Fibroblast of pulmonary artery (primary cell): Measurements from ENCODE around the gene GLG1.
"Not testable (repeated sequence)": the region's sequence is repeated elsewhere in the genome, so short reads cannot be mapped to it uniquely, and the experiment has no call there.

ENCODE experiments used
- DNase-seq: peaks from one replicate; pipeline ENCODE4 v3.0.0-alpha.2; 2010; ENCODE audit warnings: low read depth
- H3K4me3 ChIP-seq: replicated peaks from 2 replicates; pipeline ENCODE4 v1.5.1; 2011; ENCODE audit warnings: low read depth, mild to moderate bottlenecking, control low read depth, low read length, moderate library complexity

Gene GLG1

GRCh38 chr16:74419811-74420210 lies 187.1 kb downstream of the GLG1 start:
- H3K4me3 ChIP-seq, DNase-seq: not testable (repeated sequence)

- H3K4me3 ChIP-seq, DNase-seq: not testable (repeated sequence)
Measured at GRCh38 chr16:74417897-74418296, 189.0 kb downstream of the GLG1 start.

GRCh38 chr16:74413920-74414319 lies 193.0 kb downstream of the GLG1 start:
- not testable (repeated sequence) for H3K4me3 ChIP-seq, DNase-seq

GRCh38 chr16:74413485-74413884 lies 193.4 kb downstream of the GLG1 start:
- not testable (repeated sequence) for H3K4me3 ChIP-seq, DNase-seq

- DNase-seq, H3K4me3 ChIP-seq: not testable (repeated sequence)
Measured at GRCh38 chr16:74412775-74413390, 194.0 kb downstream of the GLG1 start.

GRCh38 chr16:74412138-74412774 lies 194.7 kb downstream of the GLG1 start:
- not testable (repeated sequence) for DNase-seq, H3K4me3 ChIP-seq

GRCh38 chr16:74410981-74411380 lies 195.9 kb downstream of the GLG1 start:
- not testable (repeated sequence) for H3K4me3 ChIP-seq, DNase-seq

GRCh38 chr16:74410057-74410957 lies 196.6 kb downstream of the GLG1 start:
- DNase-seq, H3K4me3 ChIP-seq: not testable (repeated sequence)

GRCh38 chr16:74409185-74409981 lies 197.5 kb downstream of the GLG1 start:
- DNase-seq, result not testable (repeated sequence)

GRCh38 chr16:74407362-74407705 lies 199.6 kb downstream of the GLG1 start:
- peak overlapping the region; percentile 35 for H3K4me3 ChIP-seq
- DNase-seq, result not testable (repeated sequence)

More at GRCh38 chr16:74409185-74409981, 197.5 kb downstream of the GLG1 start:
- not testable (repeated sequence) for H3K4me3 ChIP-seq

- DNase-seq, result not testable (repeated sequence)
- H3K4me3 ChIP-seq, result peak overlapping the region; percentile 35
Measured at GRCh38 chr16:74406600-74407361, 200.1 kb downstream of the GLG1 start.

- not testable (repeated sequence) for H3K4me3 ChIP-seq, DNase-seq
Measured at GRCh38 chr16:74404148-74404933, 202.6 kb downstream of the GLG1 start.

GRCh38 chr16:74400238-74400637 lies 206.7 kb downstream of the GLG1 start:
- not testable (repeated sequence) for H3K4me3 ChIP-seq, DNase-seq

- not testable (repeated sequence) for H3K4me3 ChIP-seq, DNase-seq
Measured at GRCh38 chr16:74398212-74398895, 208.6 kb downstream of the GLG1 start.
